Activated CD4-positive, alpha-beta T cell treated with anti-CD3 and anti-CD28 coated beads, Interleukin-2, amount 50 U/mL, for 16 hours (primary cell): ENCODE measurements around the gene ZDHHC1.

ENCODE experiments used
- DNase-seq: peaks from one replicate; pipeline ENCODE4 v3.0.0-alpha.2; 2020

Gene ZDHHC1, protein sequence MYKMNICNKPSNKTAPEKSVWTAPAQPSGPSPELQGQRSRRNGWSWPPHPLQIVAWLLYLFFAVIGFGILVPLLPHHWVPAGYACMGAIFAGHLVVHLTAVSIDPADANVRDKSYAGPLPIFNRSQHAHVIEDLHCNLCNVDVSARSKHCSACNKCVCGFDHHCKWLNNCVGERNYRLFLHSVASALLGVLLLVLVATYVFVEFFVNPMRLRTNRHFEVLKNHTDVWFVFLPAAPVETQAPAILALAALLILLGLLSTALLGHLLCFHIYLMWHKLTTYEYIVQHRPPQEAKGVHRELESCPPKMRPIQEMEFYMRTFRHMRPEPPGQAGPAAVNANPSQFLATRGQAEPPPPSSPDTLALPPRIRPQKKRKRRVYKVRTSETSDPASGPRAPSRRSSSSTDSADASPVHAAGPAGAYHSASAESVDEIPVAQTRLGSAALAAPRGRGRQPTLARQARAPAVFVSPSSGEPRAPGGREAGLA

DNA sequence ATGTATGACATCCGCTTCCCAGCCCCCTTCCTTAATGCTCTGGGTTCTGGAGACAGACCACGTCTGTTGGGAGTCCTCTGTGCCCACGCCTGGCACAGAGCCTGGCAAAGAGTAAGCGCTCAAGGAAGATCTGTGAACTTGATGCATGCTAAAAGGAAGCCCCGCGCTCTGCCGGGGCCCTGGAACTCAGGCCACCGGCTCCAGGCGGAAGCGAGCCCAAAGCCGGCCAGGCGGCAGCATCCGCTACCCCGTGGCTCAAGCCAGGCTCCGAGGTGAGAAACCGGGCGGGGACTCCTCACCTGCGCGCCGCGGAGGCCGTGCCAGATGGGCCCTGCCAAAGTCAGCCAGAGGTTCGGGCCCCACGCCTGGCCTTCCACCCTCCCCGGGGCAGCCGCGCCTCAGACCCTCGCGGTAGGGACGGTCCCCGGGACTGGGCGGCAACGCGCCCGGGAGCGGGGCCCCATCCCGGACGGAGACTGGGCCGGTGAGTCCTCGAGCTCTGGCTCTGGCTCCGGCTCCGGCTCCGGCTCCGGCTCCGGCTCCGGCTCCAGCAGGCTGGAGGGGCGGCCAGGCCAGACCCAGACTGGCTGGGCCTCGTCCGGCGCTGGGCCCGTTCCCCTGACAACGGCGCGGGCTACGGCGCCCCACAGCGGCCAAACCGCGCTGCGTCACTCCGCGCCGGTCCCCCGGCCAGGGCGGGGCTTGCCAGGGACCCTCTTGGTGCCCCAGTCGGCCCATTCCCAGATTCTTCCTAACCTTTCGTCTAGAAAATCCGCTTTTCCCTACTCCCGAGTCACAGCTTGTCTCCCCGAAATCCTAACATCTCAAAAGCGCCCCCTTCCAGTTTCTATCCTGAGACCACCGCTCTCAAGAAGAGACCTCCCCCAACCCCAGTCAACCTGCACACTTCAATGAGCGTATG lies at the start of gene ZDHHC1:
Gene ZDHHC1, minus strand, starts transcription at position 606 of the 922 bp plus-strand sequence. CDS start 8,702 bp downstream, outside the sequence.
- peak; percentile 41 for DNase-seq

DNA sequence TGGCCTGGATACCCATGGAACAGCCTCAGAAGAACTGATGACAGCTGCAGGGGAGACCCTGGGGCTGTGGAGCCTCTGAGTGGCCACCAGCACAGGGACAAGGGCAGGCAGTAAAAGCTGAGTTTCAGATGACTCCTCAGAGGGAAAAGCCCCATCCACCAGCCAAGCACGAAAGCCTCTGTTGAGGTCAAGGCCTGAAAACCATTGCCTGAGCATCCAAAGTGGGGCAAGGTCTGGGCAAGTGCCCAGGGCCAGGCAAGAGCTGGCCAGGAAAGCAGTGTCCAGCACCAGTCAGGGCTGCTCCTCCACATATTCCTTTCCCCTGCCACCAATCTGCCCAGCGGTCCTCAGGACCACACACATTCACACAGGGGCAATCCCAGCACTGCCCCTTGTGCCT lies 48.3 kb upstream of the ZDHHC1 start:
- DNase-seq: no peak

DNA sequence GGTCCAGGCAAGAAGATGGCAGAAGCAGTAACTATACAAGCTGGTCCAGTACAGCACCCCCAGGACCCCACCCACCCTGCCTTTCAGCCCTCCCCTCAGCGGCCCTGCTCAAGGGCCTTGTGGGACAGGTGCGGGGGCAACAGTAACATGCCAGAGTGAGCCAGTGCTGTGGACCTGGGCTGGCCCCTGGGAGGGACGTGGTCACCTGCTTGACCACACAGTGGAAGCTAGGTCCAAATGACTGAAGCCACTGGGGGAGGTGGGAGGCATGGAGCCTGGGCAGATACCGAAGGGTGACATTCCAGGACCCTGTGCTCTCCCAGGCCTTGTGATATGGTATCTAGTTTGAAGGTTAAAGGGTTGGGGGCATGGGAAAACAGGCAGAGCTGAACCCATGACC lies 47.4 kb upstream of the ZDHHC1 start:
- no peak for DNase-seq

DNA sequence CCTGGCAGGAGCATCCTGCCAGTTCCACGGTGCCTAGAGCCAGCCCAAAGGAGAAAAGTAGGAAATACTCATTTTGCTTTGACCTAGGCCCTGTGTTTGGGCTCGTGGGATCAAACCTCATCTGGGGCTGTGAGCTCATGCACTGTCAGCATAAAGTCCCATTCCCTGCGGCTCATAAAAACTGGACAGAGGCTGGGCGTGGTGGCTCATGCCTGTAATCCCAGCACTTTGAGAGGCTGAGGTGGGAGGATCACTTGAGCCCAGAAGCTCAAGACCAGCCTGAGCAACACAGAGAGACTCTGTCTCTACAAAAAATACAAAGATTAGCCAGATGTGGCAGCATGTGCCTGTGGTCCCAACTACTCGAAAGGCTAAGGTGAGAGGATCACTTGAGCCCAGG lies 46.8 kb upstream of the ZDHHC1 start:
- DNase-seq: no peak

DNA sequence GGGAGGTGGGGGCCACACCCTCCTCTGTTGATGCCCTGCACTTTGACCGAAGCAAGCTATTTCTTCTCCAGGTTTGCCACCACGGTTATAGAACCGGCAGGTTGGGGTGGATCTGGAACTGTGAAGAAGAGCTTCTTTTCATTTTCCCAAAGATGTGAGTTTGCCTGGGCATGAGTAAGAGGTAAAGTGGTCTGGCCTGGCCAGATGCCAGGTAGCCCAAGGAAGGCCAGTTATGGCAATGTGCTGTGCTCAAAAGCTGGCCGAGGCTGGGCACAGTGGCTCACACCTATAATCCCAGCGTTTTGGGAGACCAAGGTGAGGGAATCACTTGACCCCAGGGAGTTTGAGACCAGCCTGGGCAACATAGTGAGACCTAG lies 46.0 kb upstream of the ZDHHC1 start:
- no peak for DNase-seq

DNA sequence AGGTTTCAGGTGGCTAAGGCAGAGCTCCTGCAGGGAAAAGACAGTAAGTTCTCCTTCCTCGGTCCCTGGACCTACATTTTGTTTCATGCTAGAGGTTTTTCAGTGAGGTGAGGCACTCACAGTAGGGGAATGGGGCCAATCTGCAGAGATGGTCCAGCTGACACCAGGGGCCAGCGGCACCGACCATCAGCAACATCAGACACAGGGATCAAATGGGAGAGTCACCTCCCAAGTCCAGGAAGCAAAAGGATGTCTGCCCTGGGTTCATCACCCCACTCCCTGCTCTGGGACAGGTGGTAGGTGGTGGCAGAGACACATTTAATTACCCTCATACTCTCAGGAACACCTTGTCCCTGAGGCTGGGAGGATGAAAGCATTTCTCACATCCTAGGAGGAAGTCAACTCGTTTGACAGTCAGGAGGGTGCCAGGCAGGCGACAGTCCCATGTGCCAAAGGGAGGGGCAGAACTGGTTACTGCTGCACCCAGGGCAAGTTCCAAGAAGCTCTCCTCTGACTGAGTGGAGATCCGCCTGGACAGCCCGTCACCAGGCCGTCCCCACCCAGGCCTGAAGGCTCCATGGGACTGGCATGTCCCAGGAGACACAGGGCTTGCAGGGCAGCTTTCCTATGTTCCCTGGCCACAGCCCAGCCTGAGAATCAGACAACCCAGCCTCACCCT lies 45.5 kb upstream of the ZDHHC1 start:
- no peak for DNase-seq

DNA sequence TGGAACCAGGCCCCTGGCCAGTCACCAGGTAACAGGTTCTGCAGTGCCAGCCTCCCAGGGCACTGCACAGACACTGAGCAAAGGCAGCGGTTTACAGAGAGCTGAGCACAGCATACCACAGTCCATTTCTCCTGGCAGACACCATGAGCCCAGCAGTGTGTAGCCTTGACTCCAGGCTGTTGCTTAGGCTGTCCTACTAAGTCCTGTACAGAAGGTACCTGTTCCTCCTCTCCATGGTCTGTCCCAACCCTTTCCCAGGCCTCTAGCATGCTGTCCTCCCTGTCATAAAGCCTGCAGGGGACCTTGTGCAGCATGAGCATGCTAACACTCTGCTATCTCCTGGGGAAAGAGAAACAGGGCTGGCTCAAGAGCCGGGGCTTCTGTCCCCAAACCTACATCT lies 44.7 kb upstream of the ZDHHC1 start:
- DNase-seq: no peak

DNA sequence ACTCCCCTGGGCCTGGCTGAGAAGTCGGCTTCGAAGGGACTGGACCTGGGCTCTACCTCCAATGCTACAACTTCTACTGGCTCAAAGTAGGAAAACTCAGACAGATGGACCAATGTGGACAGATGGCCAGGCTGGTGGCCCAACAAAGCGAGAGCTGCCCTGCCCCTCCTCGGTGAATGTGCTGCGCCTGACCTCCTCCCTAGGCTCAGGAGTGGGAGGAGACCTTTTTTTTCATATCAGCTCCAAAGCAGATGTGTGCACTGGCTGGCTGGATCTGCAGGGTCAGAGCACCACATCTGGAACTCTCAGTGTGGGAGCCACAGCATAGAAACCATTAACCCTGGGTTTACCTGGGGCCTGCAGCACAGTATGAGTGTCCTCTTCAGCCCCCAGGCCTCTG lies 43.9 kb upstream of the ZDHHC1 start:
- DNase-seq: no peak

DNA sequence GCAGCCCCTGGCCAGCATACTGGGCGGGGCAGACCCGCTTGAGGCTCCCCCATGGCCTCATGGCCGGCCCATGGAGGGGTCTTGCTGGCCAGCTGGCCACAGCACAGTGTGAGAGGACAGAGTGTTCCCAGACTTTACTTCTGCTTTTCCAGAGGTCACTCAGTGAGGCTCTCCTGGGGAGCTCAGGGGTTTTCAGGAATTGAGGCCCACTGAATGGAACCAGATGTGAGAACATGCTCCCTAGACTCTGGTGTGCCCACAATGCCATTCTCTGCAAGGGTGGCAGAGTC lies 43.5 kb upstream of the ZDHHC1 start:
- DNase-seq: no peak

DNA sequence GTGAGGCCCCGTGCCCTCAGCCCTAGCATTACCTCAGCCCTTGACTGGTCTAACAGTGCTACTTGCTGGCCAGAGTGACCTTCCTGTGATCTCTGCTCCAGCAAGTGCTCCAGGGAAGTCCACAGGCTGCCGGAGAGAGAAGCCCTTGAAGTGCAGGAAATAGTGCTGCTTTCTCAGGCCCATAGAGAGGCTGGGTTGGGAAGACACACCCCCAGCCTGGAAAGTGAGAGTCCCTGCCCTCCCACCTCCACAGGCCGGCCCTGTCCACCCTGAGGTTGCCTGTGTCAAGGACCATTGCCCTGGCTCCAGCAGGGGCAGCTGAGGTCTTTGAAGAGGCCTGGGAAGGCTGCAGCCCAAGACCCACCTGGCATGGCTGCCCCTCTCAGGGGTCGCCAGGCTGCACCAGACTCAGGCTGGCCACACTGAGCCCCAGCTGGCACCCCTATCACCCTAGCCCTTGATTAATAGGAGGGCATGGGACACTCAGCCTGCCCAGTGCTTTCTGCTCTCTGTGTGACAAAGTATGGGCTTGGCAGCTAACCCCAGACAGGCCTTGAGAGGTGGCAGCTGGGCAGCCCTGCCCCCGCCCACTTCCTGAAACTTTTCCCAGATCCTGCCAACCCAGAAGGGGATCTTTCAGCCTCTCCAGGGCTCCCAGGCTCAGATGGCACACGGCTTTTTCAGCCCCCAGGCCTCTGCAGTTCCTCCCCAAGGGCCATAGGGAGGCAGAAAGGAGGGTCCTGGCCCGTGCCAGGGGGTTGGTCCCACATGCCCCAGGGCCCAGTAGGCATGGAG lies 43.0 kb upstream of the ZDHHC1 start:
- no peak for DNase-seq

DNA sequence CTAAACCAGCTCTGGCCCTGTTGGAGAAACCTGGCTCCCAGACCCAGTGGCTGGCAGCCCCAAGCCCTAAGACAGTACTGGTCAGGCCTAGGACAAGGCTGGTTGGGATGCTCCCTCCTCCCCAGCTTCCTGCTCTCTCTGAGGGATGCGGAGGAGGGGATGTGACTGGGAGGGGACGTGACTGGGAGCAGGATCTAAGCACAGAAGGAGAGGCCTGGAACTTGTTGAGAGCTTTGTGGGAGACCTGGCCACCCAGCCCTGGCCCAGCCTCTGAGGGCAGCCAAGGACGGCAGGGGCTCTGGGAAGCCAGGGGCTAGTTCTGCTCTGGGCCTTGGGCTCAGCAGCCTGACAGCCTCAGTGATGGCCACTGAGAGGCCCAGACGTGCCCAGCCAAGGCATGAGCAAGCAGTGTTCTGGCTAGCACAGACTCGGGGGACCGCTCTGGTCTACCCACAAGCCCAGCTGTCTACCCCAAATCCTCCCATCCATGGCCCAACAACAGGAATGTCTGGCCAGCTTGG lies 41.9 kb upstream of the ZDHHC1 start:
- no peak for DNase-seq

DNA sequence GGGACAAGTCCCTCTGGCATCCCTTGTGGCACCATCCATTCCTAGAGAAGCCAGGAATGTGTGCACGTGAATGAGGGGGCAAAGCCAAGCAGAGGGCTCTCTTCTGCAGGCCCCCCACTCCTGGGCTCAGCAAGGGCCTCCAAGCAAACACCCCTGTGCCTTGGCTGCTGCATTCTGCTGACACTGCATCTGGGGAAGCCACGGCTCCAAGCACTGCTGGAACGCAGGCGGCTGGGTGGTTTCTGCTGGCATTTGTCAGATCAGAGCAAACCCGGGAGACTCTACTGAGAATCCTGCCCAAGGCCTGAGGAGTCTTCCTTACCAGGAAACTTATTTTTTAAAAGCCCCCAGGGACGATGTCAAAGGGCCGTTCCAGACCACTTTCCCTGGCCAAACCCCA lies 41.3 kb upstream of the ZDHHC1 start:
- DNase-seq: no peak

DNA sequence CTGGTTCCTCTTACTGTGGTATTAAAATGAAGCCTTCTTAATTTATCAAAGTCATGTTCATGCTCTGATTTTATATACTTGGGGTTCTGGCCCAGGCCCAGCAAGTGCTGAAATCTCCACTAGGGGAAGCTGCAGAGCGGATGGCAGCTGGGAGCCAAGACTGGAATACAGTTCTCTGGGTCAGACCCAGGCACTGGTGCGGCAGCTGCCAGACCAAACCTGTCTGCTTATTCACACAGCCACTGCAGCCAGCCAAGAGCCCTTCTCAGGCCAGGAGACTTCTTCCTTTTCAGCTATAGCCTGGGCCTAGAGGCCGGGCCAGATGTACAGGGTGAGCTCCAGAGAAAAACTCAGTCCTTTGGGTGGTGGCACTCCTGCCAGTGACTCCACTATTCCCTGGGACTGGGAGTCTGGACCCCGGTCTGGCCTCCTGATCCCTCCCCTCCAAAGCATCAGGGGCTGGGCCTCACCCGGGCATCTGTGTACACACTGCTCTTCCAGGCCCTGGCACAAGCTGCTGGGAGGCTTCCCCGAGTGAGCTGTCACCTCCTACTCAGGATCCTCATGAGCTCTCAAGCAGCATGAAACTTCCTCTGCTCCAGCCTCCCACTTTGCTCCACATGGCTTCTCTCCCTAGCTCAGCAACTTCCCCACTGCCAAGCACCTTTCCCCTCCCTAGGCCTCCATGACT lies 40.3 kb upstream of the ZDHHC1 start:
- no peak for DNase-seq

DNA sequence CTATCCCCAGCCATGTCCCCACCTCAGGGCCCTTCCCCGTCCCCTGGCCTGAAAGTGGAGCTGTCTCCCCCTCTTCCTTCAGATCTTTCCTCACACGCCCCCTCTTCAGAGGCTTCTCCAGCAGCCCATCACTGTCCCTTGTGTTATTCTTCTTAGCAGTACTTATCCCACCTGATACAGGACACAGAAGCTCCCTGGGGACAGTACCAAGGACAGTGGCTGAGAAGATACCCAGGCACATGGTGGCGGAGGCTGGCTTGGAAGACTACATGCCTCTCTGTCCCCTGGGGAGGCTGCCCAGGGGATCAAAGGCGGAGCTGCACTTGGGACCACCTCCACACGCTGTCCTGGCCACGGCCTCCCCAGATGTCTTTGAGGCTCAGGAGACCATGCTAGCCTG lies 38.6 kb upstream of the ZDHHC1 start:
- no peak for DNase-seq

DNA sequence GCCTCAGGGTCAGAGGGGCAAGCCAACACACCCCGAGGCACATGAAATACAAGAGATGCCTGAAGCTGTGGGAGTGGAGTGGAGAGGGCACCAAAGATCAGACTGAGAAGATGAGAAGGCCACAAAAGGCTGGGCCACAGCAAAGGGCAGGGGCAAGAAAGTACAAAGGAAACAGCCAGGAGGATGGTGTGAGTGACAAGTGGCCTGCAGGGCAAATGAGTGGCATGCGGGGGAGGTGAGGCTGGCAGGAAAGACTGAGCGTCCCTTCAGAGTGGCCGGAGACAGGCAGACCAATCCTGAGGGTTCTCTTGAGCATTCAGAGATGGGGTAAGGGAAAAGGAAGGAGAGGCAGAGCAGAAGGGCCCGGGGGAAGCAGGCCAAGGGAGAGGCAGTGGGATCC lies 37.8 kb upstream of the ZDHHC1 start:
- DNase-seq: no peak

DNA sequence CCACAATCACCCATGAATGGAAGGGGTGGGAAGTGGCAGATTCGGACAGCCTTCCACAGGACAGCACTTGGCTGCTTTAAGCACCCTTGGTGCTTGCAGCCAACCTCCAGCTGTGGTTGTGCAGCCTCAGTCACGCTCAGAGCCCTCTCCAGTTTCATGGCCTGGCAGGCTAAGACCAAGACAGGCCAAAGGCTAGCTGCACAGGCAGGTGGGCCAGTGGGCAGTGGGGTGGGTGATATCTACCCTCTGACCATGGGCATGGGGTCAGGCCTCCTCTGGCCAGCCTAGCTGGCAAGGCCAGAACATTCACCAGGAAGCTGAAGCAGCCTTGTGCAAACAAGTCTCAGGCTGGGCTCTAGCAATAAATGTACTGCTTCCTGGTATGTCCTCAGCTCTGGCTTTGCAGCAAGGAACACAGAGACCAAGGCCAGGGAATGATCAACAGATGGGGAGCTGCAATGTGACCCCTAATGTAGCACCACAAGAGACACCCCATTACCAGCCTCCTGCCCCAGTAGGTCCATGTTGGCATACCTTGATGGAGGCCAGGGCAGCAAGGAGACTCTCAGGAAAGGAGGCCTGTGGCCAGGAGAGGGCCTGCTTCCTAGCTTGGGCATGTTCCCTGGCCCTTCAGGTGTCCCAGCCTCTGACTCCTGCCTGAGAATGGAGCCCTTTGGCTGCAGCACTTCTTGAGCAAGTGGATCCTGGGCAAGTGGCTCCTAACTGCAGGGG lies 35.6 kb upstream of the ZDHHC1 start:
- DNase-seq: no peak

DNA sequence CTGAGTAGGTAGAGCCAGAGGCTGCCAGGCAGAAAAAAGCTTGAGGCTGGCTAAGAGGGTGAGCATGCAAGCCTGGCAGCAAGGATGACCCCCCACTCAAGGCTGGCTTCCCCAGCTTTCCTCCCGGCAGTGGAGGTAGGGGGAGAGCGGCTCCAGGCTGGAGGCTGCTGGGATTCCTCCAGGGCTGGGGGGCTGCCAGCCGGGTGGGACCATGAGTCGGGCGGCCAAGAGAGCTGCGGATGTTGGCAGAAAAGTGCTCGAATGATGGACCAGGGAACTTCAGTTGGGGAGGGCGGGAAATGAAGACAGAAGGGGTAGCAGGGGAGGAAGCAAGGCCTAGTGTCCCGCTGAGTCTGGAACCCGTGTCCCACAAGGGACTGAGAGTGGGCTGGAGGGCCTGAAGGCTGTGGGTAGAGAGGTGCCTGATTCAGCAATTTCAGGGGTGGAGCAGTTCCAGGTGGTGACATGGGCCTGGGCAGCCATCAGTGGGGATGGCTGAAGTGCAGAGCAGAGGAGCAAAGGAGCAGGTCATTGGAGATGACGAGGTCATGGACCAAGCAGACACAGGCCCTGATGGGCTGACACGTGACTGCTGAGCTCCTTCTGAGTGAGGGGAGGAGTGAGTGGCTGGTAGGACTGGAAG lies 34.9 kb upstream of the ZDHHC1 start:
- no peak for DNase-seq

DNA sequence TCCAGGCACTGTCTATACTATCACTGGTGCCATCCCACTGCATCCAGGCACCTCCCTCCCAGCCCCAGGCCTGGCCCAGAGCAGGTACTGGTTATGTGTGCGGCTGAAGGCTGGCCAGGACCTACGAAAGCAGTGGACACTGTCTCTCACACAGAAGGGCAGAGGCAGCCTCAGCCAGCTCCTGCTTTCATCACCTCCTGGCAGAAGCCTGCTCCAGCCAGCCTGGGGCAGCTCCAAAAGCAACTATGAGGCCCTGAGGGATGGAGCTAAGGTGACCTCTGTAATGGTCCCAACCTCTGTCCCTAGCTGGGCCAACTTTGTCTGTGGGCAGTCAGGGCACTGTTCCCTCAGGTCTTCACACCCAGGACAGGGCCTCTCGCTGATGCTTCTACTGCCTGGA lies 33.5 kb upstream of the ZDHHC1 start:
- DNase-seq: no peak

DNA sequence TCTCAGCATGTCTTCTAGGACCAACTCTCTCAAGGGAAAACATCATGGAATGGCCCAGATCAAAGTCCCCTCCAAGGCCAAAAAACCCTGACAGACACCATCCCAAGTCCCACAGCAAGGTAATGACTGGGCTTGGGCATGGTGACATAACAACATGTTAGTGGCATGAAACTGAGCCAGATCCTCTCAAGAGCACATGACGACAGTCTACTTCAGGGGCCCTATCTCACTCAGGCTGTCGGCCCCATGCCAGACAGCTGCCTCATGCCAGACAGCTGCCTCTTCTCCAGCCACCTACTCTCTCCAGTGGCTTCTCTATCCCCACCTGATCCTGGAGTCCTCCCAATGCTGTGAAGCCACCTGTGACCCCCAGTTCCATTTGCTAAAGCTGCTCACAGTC lies 33.1 kb upstream of the ZDHHC1 start:
- no peak for DNase-seq

DNA sequence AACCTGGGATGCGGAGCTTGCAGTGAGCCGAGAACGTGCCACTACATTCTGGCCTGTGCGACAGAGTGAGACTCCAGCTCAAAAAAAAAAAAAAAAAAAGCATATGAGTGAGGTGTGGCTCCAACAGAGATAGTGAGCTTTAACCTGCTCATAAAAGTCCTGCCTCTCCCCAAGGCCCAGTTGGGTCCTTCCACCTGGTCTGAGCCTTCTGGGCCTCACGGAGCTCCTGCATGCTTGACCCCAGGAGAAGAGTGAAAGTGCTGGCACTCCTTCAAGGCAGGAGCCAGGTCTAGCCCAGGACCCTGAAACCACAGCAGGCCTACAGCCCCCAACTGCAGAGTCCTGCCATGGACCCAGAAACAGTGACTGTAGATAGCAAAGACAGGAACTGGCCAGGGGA lies 32.3 kb upstream of the ZDHHC1 start:
- DNase-seq: no peak
